T follicular helper cell (primary cell): ENCODE measurements around the gene GASK1A.
"Not testable (repeated sequence)": the region's sequence is repeated elsewhere in the genome, so short reads cannot be mapped to it uniquely, and the experiment has no call there.

Source experiments
- DNase-seq: peaks from one replicate; pipeline ENCODE4 v3.0.0-alpha.2; 2020; ENCODE audit warnings: low read depth

Gene GASK1A

GRCh38 chr3:43031889-43032545 is 52.9 kb downstream of the GASK1A start:
- no peak for DNase-seq

GRCh38 chr3:43032646-43033628 is 53.8 kb downstream of the GASK1A start:
- no peak for DNase-seq

GRCh38 chr3:43034200-43034599 is 55.1 kb downstream of the GASK1A start:
- DNase-seq = no peak

- no peak for DNase-seq
Observed at GRCh38 chr3:43034911-43035310, 55.8 kb downstream of the GASK1A start.

GRCh38 chr3:43035801-43036365 is 56.8 kb downstream of the GASK1A start:
- DNase-seq = no peak

GRCh38 chr3:43036621-43037423 is 57.7 kb downstream of the GASK1A start:
- no peak for DNase-seq

GRCh38 chr3:43038010-43038409 is 58.9 kb downstream of the GASK1A start:
- no peak for DNase-seq

- no peak for DNase-seq
Observed at GRCh38 chr3:43041517-43041916, 62.4 kb downstream of the GASK1A start.

- DNase-seq = no peak
Observed at GRCh38 chr3:43043071-43043766, 64.1 kb downstream of the GASK1A start.

GRCh38 chr3:43043793-43044192 is 64.7 kb downstream of the GASK1A start:
- DNase-seq = no peak

- DNase-seq = not testable (repeated sequence)
Observed at GRCh38 chr3:43045079-43045478, 66.0 kb downstream of the GASK1A start.

- no peak for DNase-seq
Observed at GRCh38 chr3:43046583-43046982, 67.5 kb downstream of the GASK1A start.

GRCh38 chr3:43048470-43048869 is 69.4 kb downstream of the GASK1A start:
- no peak for DNase-seq

- no peak for DNase-seq
Observed at GRCh38 chr3:43053291-43053690, 74.2 kb downstream of the GASK1A start.

GRCh38 chr3:43054754-43055153 is 75.6 kb downstream of the GASK1A start:
- no peak for DNase-seq

GRCh38 chr3:43055393-43055792 is 76.3 kb downstream of the GASK1A start:
- no peak for DNase-seq

GRCh38 chr3:43055806-43056770 is 77.0 kb downstream of the GASK1A start:
- no peak for DNase-seq

GRCh38 chr3:43059456-43059855 is 80.3 kb downstream of the GASK1A start:
- no peak for DNase-seq

GRCh38 chr3:43061101-43061895 is 82.2 kb downstream of the GASK1A start:
- DNase-seq = no peak
